Choroid plexus epithelial cell (primary cell): ENCODE results near the gene ABCA7.

Source experiments
- DNase-seq: peaks from one replicate; pipeline ENCODE4 v3.0.0-alpha.2; 2010; ENCODE audit warnings: low read depth
- H3K4me3 ChIP-seq: 2 replicates; pipeline ENCODE4 v1.5.1; 2011; ENCODE audit warnings: low read depth, mild to moderate bottlenecking, control low read depth, low read length, moderate library complexity
- CTCF ChIP-seq: conservative IDR thresholded peaks from 2 replicates; pipeline ENCODE4 v1.5.1; 2011; ENCODE audit warnings: low read depth, mild to moderate bottlenecking, control low read depth, inconsistent platforms, low read length, moderate library complexity

ABCA7 gene

GRCh38 chr19:1073063-1073955 lies 33.4 kb downstream of the ABCA7 start:
- DNase-seq: no peak
- TF ChIP-seq CTCF: no peak

GRCh38 chr19:1073956-1074517 lies 34.1 kb downstream of the ABCA7 start:
- no peak for DNase-seq
- TF ChIP-seq CTCF: no peak
- no peak overlapping the region for H3K4me3 ChIP-seq

More at GRCh38 chr19:1073063-1073955, 33.4 kb downstream of the ABCA7 start:
- no peak overlapping the region for H3K4me3 ChIP-seq

- DNase-seq: no peak
- no peak for TF ChIP-seq CTCF
- no peak overlapping the region for H3K4me3 ChIP-seq
These were observed 34.8 kb downstream of the ABCA7 start for GRCh38 chr19:1074544-1075283.

- TF ChIP-seq CTCF: no peak
- no peak overlapping the region for H3K4me3 ChIP-seq
- no peak for DNase-seq
These were observed 36.1 kb downstream of the ABCA7 start for GRCh38 chr19:1076046-1076386.

- DNase-seq: no peak
- no peak for TF ChIP-seq CTCF
- no peak overlapping the region for H3K4me3 ChIP-seq
These were observed 37.0 kb downstream of the ABCA7 start for GRCh38 chr19:1076951-1077350.

GRCh38 chr19:1079566-1080111 lies 39.7 kb downstream of the ABCA7 start:
- TF ChIP-seq CTCF: no peak
- DNase-seq: no peak
- no peak overlapping the region for H3K4me3 ChIP-seq
